ENCODE measurements around the gene ABHD2.

GRCh38 chr15:89095073-89095472 is 6.8 kb downstream of the ABHD2 start:
- TF ChIP-seq CTCF (conservative IDR thresholded peaks at IDR 0.05; ENCODE audit: low read length) (no peak), EZH2phosphoT487 (IDR thresholded peaks at IDR 0.05; ENCODE audit: borderline replicate concordance, low read depth, low read length) (no peak)

Data from OCI-LY7 (cell line).